SJCRH30 (cell line): ENCODE data around the gene ABHD16B. TPM values are rescaled to one million over a fixed set of nuclear protein-coding genes. Genes with fewer than 3 reads are reported as not detected.

Experiments
- DNase-seq, 2 experiments: peaks; one replicate each; pipeline ENCODE4 v3.0.0-alpha.2; 2015 to 2020
- H3K27ac ChIP-seq: fragments of 250-450 bp; sonication (Bioruptor Pico); 2 replicates; pipeline ENCODE4 v1.5.1; 2020; ENCODE audit warnings: mild to moderate bottlenecking, moderate library complexity
- H3K27me3 ChIP-seq: fragments of 250-450 bp; sonication (Bioruptor Pico); 2 replicates; pipeline ENCODE4 v1.5.1; 2020; ENCODE audit warnings: mild to moderate bottlenecking, moderate library complexity
- H3K36me3 ChIP-seq: fragments of 250-450 bp; sonication (Bioruptor Pico); 2 replicates; pipeline ENCODE4 v1.5.1; 2020; ENCODE audit warnings: mild to moderate bottlenecking, moderate library complexity
- H3K4me1 ChIP-seq: fragments of 250-450 bp; sonication (Bioruptor Pico); 2 replicates; pipeline ENCODE4 v1.5.1; 2020; ENCODE audit warnings: mild to moderate bottlenecking, moderate library complexity
- H3K4me3 ChIP-seq: fragments of 250-450 bp; sonication (Bioruptor Pico); 2 replicates; pipeline ENCODE4 v1.5.1; 2020; ENCODE audit warnings: mild to moderate bottlenecking, moderate library complexity
- H3K9me3 ChIP-seq: fragments of 250-450 bp; sonication (Bioruptor Pico); replicated peaks from 2 replicates; pipeline ENCODE4 v1.5.1; 2020; ENCODE audit warnings: mild to moderate bottlenecking, moderate library complexity
- total RNA-seq: library from RNA; depleted of rRNA; stranded (reverse); fragments of >200 nt; shearing (Covaris generic); gene quantifications from 2 replicates; pipeline ENCODE4 v1.2.3, GENCODE V29; 2014; rRNA removed

ABHD16B gene
- total RNA-seq = not detected in 2 replicates

DNA sequence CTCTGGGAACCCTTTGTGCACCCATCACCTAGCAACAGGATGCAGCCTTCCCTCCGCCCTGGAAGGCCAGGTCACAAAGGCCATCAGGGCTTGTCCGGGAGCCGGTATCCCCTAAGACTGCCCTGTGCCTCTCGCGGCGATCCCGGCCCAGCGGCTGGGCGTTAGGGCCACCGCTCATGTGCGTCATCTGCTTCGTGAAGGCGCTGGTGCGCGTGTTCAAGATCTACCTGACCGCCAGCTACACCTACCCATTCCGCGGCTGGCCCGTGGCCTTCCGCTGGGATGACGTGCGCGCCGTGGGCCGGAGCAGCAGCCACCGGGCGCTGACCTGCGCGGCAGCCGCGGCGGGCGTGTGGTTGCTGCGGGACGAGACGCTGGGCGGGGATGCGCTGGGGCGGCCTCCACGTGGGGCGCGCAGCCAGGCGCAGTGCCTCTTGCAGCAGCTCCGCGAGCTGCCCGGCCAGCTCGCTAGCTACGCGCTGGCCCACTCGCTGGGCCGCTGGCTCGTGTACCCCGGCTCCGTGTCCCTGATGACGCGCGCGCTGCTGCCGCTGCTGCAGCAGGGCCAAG is at the start of gene ABHD16B:
Gene ABHD16B, plus strand, starts transcription at position 134 of the 570 bp plus-strand sequence. Its CDS starts 43 bp downstream, at position 177.
- DNase-seq = no peak
- no peak within 1 kb of the TSS for H3K27ac ChIP-seq
- no peak within 1 kb of the TSS for H3K4me3 ChIP-seq
- H3K9me3 ChIP-seq = no peaks in the 10 kb centered on the region
- H3K36me3 ChIP-seq = no peaks in the 10 kb centered on the region
- no peaks in the 10 kb centered on the region for H3K27me3 ChIP-seq
- H3K4me1 ChIP-seq = peaks cover 17% of the 10 kb centered on the region

DNA sequence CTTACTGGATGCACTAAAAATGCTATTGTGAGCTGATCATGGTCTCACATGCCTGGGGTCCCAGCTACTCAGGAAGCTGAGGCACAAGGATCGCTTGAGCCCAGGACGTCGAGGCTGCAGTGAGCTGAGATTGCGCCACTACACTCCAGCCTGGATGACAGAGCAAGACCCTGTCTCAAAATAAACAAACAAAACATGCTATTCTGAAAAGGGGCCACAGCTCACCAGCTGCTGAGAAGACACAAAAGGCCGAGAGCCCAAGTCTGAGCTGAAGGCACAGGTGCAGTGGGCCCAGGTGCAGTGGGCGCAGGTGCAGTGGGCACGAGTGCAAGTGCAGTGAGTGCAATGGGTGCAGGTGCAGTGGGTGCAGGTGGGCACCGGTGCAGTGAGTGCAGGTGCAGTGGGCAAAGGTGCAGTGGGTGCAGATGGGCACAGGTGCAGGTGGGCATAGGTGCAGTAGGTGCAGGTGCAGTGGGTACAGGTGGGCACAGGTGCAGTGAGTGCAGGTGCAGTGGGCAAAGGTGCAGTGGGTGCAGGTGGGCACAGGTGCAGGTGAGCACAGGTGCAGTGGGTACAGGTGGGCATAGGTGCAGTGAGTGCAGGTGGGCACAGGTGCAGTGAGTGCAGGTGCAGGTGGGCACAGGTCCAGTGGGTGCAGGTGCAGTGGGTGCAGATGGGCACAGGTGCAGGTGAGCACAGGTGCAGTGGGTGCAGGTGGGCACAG is 46.2 kb upstream of the ABHD16B start:
- Histone ChIP-seq H3K4me3 (no peak overlapping the region), H3K27ac (no peak overlapping the region), H3K4me1 (no peaks in the 10 kb centered on the region), H3K27me3 (no peaks in the 10 kb centered on the region), H3K36me3 (no peaks in the 10 kb centered on the region), H3K9me3 (no peaks in the 10 kb centered on the region)
- no peak for DNase-seq

DNA sequence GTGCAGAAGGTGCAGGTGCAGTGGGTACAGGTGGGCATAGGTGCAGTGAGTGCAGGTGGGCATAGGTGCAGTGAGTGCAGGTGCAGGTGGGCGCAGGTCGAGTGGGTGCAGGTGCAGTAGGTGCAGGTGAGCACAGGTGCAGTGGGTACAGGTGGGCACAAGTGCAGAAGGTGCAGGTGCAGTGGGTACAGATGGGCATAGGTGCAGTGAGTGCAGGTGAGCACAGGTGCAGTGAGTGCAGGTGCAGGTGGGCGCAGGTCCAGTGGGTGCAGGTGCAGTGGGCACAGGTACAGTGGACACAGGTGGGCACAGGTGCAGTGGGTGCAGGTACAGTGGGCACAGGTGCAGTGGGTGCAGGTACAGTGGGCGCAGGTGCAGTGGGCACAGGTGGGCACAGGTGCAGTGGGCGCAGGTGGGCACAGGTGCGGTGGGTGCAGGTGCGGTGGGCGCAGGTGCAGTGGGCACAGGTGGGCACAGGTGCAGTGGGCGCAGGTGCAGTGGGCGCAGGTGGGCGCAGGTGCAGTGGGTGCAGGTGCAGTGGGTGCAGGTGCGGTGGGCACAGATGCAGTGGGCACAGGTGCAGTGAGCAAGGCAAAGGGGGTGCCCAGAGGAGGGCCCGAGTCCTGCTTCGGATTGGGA is 45.6 kb upstream of the ABHD16B start:
- no peak overlapping the region for H3K4me3 ChIP-seq
- no peaks in the 10 kb centered on the region for H3K9me3 ChIP-seq
- H3K27me3 ChIP-seq = no peaks in the 10 kb centered on the region
- no peaks in the 10 kb centered on the region for H3K4me1 ChIP-seq
- H3K27ac ChIP-seq = no peak overlapping the region
- no peaks in the 10 kb centered on the region for H3K36me3 ChIP-seq
- no peak for DNase-seq

DNA sequence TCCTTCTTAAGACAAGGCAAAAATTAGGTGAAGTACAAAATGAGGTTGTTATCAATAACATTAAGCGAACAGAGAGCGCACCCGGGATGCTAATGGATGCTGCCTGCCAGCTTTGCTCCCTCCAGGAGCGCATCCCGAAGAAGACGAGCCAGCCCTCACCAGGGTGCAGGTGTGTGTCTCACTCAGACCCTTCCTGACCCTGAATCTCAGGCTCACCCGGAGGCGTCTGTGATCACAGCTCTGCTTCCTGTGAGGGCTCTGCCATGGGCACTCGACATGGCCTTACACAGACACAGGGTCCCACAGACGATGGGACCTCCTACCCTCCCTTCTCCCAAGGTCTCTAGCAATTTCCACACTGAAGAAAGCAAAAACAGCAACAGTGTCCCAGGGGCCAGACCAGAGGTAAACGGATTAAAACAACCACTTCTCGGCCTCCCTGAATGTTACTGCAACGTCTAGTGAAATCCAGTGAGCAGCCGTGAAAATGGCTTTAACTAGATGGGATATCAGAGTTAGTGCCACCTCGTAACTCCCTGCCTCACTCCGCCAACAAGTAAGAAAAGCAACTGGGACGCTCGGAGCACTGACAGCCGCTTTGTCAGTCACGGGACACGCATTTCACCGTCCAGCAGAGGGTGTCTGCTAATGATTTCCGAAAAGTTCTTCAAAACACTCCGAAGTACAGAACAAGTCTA is 41.9 kb upstream of the ABHD16B start:
- DNase-seq = peak in 1 of 2 experiments; percentile 58
- Histone ChIP-seq H3K4me1 (no peaks in the 10 kb centered on the region), H3K36me3 (no peaks in the 10 kb centered on the region), H3K9me3 (no peaks in the 10 kb centered on the region), H3K4me3 (no peak overlapping the region), H3K27ac (no peak overlapping the region), H3K27me3 (no peaks in the 10 kb centered on the region)

DNA sequence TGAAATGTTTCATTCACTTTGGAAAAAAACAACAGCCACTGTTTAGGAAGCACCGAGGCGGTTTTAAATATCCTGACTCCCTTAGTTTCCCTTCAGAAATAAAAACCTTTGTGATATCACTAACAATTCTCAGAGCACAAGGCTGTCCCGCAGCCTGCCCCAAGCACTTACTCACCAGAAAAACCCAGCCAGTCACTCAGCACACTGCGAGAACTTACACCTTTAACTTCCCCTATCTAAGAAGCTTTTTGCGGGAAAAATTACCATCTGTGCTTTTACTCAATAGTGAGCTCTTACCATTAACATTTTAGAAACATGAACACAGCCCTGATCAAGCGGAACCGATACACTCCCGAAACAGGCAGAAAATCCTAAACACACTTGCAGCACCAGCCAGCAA is 39.5 kb upstream of the ABHD16B start:
- H3K9me3 ChIP-seq = no peaks in the 10 kb centered on the region
- no peaks in the 10 kb centered on the region for H3K27me3 ChIP-seq
- no peaks in the 10 kb centered on the region for H3K4me1 ChIP-seq
- H3K36me3 ChIP-seq = no peaks in the 10 kb centered on the region
- DNase-seq = no peak
- no peak overlapping the region for H3K27ac ChIP-seq
- H3K4me3 ChIP-seq = no peak overlapping the region

DNA sequence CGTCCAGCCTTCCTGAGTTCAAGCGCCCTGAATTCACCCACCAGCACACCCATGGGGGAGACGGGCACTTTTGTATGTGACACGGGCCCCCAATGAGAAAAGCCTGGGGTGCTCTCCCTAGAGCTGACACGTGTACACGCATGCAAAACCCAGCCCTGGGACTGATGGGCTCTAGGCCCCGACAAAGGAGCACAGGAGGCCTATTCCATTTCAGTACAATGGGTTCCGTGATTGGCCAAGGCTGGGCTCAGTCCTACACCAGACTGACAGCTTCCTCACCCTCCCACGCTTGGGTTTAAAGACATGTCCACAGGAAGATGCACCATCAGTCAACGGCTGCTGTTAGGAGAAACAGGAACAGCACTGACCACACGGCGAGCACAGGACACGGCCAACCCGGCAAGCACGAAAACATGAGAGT is 39.0 kb upstream of the ABHD16B start:
- Histone ChIP-seq H3K9me3 (no peaks in the 10 kb centered on the region), H3K36me3 (no peaks in the 10 kb centered on the region), H3K4me1 (no peaks in the 10 kb centered on the region), H3K27ac (no peak overlapping the region), H3K27me3 (no peaks in the 10 kb centered on the region), H3K4me3 (no peak overlapping the region)
- no peak for DNase-seq

DNA sequence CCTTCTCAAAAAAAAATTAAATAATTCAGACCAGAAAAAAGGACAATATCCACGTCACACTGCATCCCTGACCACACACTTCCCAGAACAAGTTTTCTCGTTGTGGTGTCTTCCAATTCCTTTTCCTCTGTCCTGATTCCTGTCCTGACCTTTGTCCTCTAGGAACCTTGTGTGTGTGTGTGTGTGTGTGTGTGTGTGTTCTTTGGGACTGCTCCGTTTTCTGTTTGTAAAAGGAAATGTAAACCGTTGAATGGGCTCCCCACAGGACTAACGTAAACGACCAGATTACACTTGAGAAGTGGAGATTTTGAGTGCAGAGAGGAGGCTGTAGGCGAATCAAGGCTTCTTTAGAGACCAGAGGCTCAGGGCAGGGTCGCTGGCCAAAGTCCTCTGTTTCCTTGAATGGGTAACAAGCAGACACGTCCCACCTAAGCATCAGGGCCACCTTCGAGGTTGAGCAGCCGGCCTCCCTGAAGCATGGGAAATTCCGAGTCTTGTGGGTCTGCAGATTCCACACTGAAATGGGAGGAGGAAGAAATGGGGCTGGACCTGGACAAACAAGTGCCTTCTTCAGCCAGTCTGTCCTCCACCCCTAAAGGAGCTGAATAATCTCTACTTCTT is 37.5 kb upstream of the ABHD16B start:
- DNase-seq = no peak
- Histone ChIP-seq H3K27ac (no peak overlapping the region), H3K9me3 (no peaks in the 10 kb centered on the region), H3K4me3 (no peak overlapping the region), H3K36me3 (no peaks in the 10 kb centered on the region), H3K27me3 (peaks cover 5% of the 10 kb centered on the region; the same call in 1 of the 2 replicates), H3K4me1 (no peaks in the 10 kb centered on the region)

DNA sequence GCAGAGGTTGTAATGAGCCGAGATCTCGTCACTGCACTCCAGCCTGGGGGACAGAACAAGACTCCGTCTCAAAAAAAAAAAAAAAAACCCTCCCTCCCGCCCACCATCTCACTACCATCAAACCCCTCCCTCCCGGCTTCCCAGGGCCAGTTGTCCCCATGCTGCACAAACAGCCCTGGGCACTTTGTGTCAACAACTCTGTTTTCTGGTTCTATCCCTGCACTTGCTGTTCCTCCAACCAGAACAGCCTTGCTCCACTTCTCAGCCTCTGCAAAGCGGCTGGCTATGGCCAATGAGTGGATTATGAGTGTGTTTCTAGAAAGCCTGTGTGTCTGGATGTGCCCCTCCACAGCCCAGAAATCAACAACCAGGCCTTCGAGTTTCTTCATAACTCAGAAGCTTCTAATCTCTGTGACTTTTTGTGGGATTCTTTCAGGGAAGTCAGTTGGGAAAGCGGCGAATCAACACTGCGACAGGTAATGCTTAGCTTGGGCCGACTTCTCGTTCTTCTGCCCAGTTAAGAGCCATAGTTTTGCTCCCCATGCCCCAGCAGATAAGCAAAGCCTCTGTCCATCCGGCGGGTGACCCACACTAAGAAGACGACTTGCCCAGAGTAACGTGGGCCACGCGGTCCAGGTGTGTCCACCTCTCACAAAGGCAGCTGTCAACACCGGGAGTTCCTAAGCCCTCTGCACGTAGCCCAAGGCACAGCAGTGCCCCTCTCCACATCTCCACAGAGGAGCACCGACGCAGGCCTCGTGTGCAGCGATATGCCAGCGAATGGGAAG is 35.8 kb upstream of the ABHD16B start:
- no peaks in the 10 kb centered on the region for H3K9me3 ChIP-seq
- no peak overlapping the region for H3K4me3 ChIP-seq
- DNase-seq = no peak
- no peaks in the 10 kb centered on the region for H3K36me3 ChIP-seq
- no peak overlapping the region for H3K27ac ChIP-seq
- no peaks in the 10 kb centered on the region for H3K4me1 ChIP-seq
- peaks cover 16% of the 10 kb centered on the region for H3K27me3 ChIP-seq

DNA sequence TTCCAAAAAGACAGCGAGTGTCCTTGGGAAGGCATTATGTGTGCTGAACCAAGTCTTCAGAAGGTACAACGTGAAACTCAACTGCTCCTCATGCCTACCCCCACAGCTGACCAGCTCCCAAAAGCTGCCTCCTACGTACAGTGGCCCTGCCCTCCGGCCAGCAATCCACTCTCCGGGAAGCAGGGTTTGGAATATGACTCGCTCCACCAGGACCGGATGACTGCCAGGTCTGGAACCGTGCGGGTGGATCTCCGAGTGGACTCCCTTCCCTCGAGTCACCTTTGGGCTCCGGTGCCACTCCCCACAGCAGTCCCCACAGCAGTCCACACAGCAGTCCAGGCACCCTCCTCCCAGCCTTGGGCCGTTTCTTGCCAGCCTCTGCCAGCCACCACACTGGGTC is 34.5 kb upstream of the ABHD16B start:
- no peak for DNase-seq

DNA sequence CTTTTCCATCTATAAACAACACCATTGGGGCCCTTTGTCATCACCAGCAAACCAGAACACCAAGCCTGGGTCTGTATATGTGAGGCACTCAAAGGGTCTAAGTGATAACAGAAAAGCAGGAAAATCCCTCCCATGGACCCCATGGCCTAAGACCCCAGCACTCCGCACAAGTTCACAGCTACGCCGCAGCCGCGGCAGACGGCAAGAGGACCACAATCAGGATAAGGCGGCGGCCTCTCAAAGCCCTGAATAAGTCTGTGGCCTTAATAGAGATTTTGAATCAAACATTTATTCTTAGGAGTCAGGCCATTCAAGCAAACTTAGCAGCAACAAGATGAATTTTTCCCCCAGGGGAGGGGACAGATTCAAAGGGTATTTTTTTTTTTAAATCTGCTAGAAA is 33.2 kb upstream of the ABHD16B start:
- H3K4me1 ChIP-seq = peaks cover 3% of the 10 kb centered on the region; the same call in 1 of the 2 replicates
- no peaks in the 10 kb centered on the region for H3K36me3 ChIP-seq
- H3K9me3 ChIP-seq = no peaks in the 10 kb centered on the region
- H3K27ac ChIP-seq = no peak overlapping the region
- H3K4me3 ChIP-seq = no peak overlapping the region
- peaks cover 16% of the 10 kb centered on the region for H3K27me3 ChIP-seq
- DNase-seq = no peak

More for the DNA sequence above, 34.5 kb upstream of the ABHD16B start:
- Histone ChIP-seq H3K27me3 (peaks cover 16% of the 10 kb centered on the region), H3K4me3 (no peak overlapping the region), H3K4me1 (no peaks in the 10 kb centered on the region), H3K9me3 (no peaks in the 10 kb centered on the region), H3K36me3 (no peaks in the 10 kb centered on the region), H3K27ac (no peak overlapping the region)

DNA sequence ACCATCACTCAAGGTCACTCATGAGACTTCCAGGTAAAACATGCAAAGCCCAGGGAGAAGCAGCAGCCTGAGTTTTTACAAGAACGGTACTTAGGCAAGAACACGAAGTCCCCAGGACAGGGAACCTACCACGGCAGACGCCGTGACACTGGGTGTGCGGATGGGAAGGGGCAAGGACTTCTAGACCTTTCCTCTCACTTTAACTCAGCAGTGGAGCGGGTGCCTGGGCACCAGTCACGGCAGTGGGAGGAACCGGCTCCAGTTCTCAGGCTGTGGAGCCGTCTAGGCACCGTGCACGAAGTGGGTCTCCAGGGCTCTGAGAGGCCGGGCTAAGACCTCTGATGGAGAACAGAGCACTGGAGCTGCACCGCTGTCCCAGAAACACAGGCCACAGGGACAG is 32.8 kb upstream of the ABHD16B start:
- Histone ChIP-seq H3K4me3 (no peak overlapping the region), H3K9me3 (no peaks in the 10 kb centered on the region), H3K27me3 (peaks cover 16% of the 10 kb centered on the region), H3K4me1 (peaks cover 7% of the 10 kb centered on the region), H3K36me3 (no peaks in the 10 kb centered on the region), H3K27ac (no peak overlapping the region)
- DNase-seq = no peak

DNA sequence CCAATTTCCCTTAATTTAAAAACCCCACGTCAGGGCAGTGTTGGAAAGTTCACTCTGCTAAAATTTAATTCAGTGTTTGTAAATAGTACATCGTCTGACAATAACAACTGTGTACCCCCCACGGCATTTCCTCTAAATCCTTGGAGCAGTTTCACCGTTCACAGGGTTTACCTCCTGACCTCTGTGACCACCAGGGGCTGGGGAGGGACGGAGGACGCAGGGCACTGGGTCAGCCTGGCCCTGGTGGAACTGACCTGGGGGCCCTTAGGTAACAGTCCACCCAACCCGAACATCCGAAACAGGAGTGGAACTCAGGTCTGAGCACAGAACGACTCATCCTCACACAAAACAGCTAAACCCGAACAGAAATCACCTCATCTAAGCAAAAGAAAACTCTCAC is 32.3 kb upstream of the ABHD16B start:
- Histone ChIP-seq H3K9me3 (no peaks in the 10 kb centered on the region), H3K27ac (no peak overlapping the region), H3K4me1 (peaks cover 11% of the 10 kb centered on the region), H3K4me3 (no peak overlapping the region), H3K36me3 (no peaks in the 10 kb centered on the region), H3K27me3 (peaks cover 16% of the 10 kb centered on the region)
- no peak for DNase-seq

DNA sequence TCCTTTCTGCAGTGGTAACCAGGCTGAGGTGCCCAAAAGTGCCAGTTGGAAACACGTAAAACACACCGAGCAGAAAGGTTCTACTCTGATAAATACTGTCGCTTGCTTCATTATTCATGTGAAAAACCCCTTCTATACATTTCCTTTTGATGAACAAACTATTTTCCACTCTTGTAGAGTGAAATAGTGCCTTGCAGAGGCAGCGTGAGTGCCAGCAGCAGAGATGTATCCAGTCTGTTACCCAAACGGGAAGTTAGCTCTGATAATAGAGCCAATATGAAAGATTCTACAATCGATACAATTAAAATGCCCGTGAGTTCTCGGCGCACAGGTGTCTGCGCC is 31.7 kb upstream of the ABHD16B start:
- Histone ChIP-seq H3K27me3 (peaks cover 16% of the 10 kb centered on the region), H3K9me3 (no peaks in the 10 kb centered on the region), H3K27ac (no peak overlapping the region), H3K4me3 (peak overlapping the region; percentile 62; the same call in 1 of the 2 replicates), H3K4me1 (peaks cover 18% of the 10 kb centered on the region), H3K36me3 (no peaks in the 10 kb centered on the region)
- no peak for DNase-seq
